ENCODE data around the gene C2orf66. TPM values are rescaled to one million over a fixed set of nuclear protein-coding genes. Genes with fewer than 3 reads are reported as not detected.

C2orf66 gene
- not detected for total RNA-seq

- DNase-seq, result no peak
- CTCF ChIA-PET, result no interaction called here
- H3K4me1 Mint-ChIP-seq (ENCODE audit: low read depth), result no peaks in the 10 kb centered on the region
- intact Hi-C loops (cut with micrococcal nuclease), result no loop called here
- H3K36me3 Mint-ChIP-seq, result no peaks in the 10 kb centered on the region
- no peak within 1 kb of the TSS for H3K27ac Mint-ChIP-seq
- no peak within 1 kb of the TSS for H3K4me3 Mint-ChIP-seq
- H3K27me3 Mint-ChIP-seq, result peaks cover 28% of the 10 kb centered on the region
- no peaks in the 10 kb centered on the region for H3K9me3 Mint-ChIP-seq
- POLR2A ChIA-PET, result no interaction called here
These were observed at the start of gene C2orf66 for GRCh38 chr2:196809260-196809659. TSS of gene C2orf66 (minus strand) at chr2:196809355. CDS start at chr2:196809336, 19 bp downstream.

GRCh38 chr2:196854629-196855028 lies 45.5 kb upstream of the C2orf66 start:
- intact Hi-C loops (cut with micrococcal nuclease), result no loop called here
- Mint-ChIP-seq H3K4me3 (no peak overlapping the region), H3K9me3 (peaks cover 7% of the 10 kb centered on the region), H3K27ac (no peak overlapping the region), H3K4me1 (ENCODE audit: low read depth) (no peaks in the 10 kb centered on the region), H3K27me3 (no peaks in the 10 kb centered on the region), H3K36me3 (peaks cover 28% of the 10 kb centered on the region)
- DNase-seq, result no peak
- CTCF ChIA-PET, result no interaction called here
- POLR2A ChIA-PET, result no interaction called here

- no peak for DNase-seq
- intact Hi-C loops (cut with micrococcal nuclease), result no loop called here
- H3K4me1 Mint-ChIP-seq (ENCODE audit: low read depth), result no peaks in the 10 kb centered on the region
- ChIA-PET CTCF (interaction anchor here (0.7 kb wide), 1 partner anchor 315 kb away, joined by 3 read pairs; no protein-coding TSS in a partner anchor), POLR2A (no interaction called here)
- no peak overlapping the region for H3K27ac Mint-ChIP-seq
- H3K4me3 Mint-ChIP-seq, result no peak overlapping the region
- peaks cover 17% of the 10 kb centered on the region for H3K36me3 Mint-ChIP-seq
- no peaks in the 10 kb centered on the region for H3K27me3 Mint-ChIP-seq
- H3K9me3 Mint-ChIP-seq, result no peaks in the 10 kb centered on the region
These were observed 44.3 kb upstream of the C2orf66 start for GRCh38 chr2:196853301-196854087.

- intact Hi-C loops (cut with micrococcal nuclease), result no loop called here
- Mint-ChIP-seq H3K9me3 (no peaks in the 10 kb centered on the region), H3K27me3 (no peaks in the 10 kb centered on the region), H3K36me3 (peaks cover 13% of the 10 kb centered on the region), H3K4me1 (ENCODE audit: low read depth) (no peaks in the 10 kb centered on the region), H3K4me3 (no peak overlapping the region), H3K27ac (no peak overlapping the region)
- no peak for DNase-seq
- CTCF ChIA-PET, result no interaction called here
- POLR2A ChIA-PET, result no interaction called here
These were observed 41.9 kb upstream of the C2orf66 start for GRCh38 chr2:196851088-196851487.

- intact Hi-C loops (cut with micrococcal nuclease), result no loop called here
- DNase-seq, result no peak
- Mint-ChIP-seq H3K27ac (no peak overlapping the region), H3K27me3 (no peaks in the 10 kb centered on the region), H3K4me3 (no peak overlapping the region), H3K9me3 (no peaks in the 10 kb centered on the region), H3K4me1 (ENCODE audit: low read depth) (no peaks in the 10 kb centered on the region), H3K36me3 (peaks cover 19% of the 10 kb centered on the region)
- ChIA-PET CTCF (no interaction called here), POLR2A (no interaction called here)
These were observed 40.7 kb upstream of the C2orf66 start for GRCh38 chr2:196849895-196850294.

GRCh38 chr2:196846295-196846694 lies 37.1 kb upstream of the C2orf66 start:
- intact Hi-C loops (cut with micrococcal nuclease), result no loop called here
- no peaks in the 10 kb centered on the region for H3K27me3 Mint-ChIP-seq
- H3K4me3 Mint-ChIP-seq, result no peak overlapping the region
- no peaks in the 10 kb centered on the region for H3K9me3 Mint-ChIP-seq
- H3K4me1 Mint-ChIP-seq (ENCODE audit: low read depth), result no peaks in the 10 kb centered on the region
- H3K27ac Mint-ChIP-seq, result no peak overlapping the region
- H3K36me3 Mint-ChIP-seq, result peaks cover 22% of the 10 kb centered on the region
- DNase-seq, result no peak
- CTCF ChIA-PET, result interaction anchor here (1.5 kb wide), 1 partner anchor 11 kb away, joined by 3 read pairs; no protein-coding TSS in a partner anchor
- POLR2A ChIA-PET, result no interaction called here

GRCh38 chr2:196845371-196845770 lies 36.2 kb upstream of the C2orf66 start:
- no peaks in the 10 kb centered on the region for H3K9me3 Mint-ChIP-seq
- H3K4me3 Mint-ChIP-seq, result no peak overlapping the region
- POLR2A ChIA-PET, result no interaction called here
- intact Hi-C loops (cut with micrococcal nuclease), result no loop called here
- H3K36me3 Mint-ChIP-seq, result peaks cover 26% of the 10 kb centered on the region
- CTCF ChIA-PET, result interaction anchor here (1.5 kb wide), 1 partner anchor 11 kb away, joined by 3 read pairs; no protein-coding TSS in a partner anchor
- H3K4me1 Mint-ChIP-seq (ENCODE audit: low read depth), result no peaks in the 10 kb centered on the region
- no peak for DNase-seq
- no peaks in the 10 kb centered on the region for H3K27me3 Mint-ChIP-seq
- H3K27ac Mint-ChIP-seq, result no peak overlapping the region

- H3K4me1 Mint-ChIP-seq (ENCODE audit: low read depth), result no peaks in the 10 kb centered on the region
- H3K9me3 Mint-ChIP-seq, result no peaks in the 10 kb centered on the region
- ChIA-PET CTCF (no interaction called here), POLR2A (no interaction called here)
- H3K4me3 Mint-ChIP-seq, result no peak overlapping the region
- H3K27ac Mint-ChIP-seq, result no peak overlapping the region
- no peak for DNase-seq
- H3K36me3 Mint-ChIP-seq, result peaks cover 25% of the 10 kb centered on the region
- intact Hi-C loops (cut with micrococcal nuclease), result no loop called here
- H3K27me3 Mint-ChIP-seq, result no peaks in the 10 kb centered on the region
These were observed 31.0 kb upstream of the C2orf66 start for GRCh38 chr2:196840171-196840570.

- DNase-seq, result no peak
- Mint-ChIP-seq H3K36me3 (peaks cover 25% of the 10 kb centered on the region), H3K4me3 (no peak overlapping the region), H3K9me3 (no peaks in the 10 kb centered on the region), H3K27me3 (no peaks in the 10 kb centered on the region), H3K27ac (no peak overlapping the region), H3K4me1 (ENCODE audit: low read depth) (no peaks in the 10 kb centered on the region)
- ChIA-PET CTCF (no interaction called here), POLR2A (no interaction called here)
- intact Hi-C loops (cut with micrococcal nuclease), result no loop called here
These were observed 30.4 kb upstream of the C2orf66 start for GRCh38 chr2:196839574-196839973.

GRCh38 chr2:196836440-196836839 lies 27.3 kb upstream of the C2orf66 start:
- H3K9me3 Mint-ChIP-seq, result no peaks in the 10 kb centered on the region
- H3K27ac Mint-ChIP-seq, result no peak overlapping the region
- H3K27me3 Mint-ChIP-seq, result no peaks in the 10 kb centered on the region
- POLR2A ChIA-PET, result no interaction called here
- H3K36me3 Mint-ChIP-seq, result peaks cover 21% of the 10 kb centered on the region
- DNase-seq, result no peak
- CTCF ChIA-PET, result no interaction called here
- intact Hi-C loops (cut with micrococcal nuclease), result no loop called here
- no peak overlapping the region for H3K4me3 Mint-ChIP-seq
- no peaks in the 10 kb centered on the region for H3K4me1 Mint-ChIP-seq (ENCODE audit: low read depth)

GRCh38 chr2:196830701-196831100 lies 21.5 kb upstream of the C2orf66 start:
- intact Hi-C loops (cut with micrococcal nuclease), result no loop called here
- Mint-ChIP-seq H3K27me3 (no peaks in the 10 kb centered on the region), H3K9me3 (no peaks in the 10 kb centered on the region), H3K27ac (no peak overlapping the region), H3K36me3 (peaks cover 1% of the 10 kb centered on the region), H3K4me3 (no peak overlapping the region), H3K4me1 (ENCODE audit: low read depth) (peaks cover 2% of the 10 kb centered on the region)
- no peak for DNase-seq
- ChIA-PET CTCF (no interaction called here), POLR2A (no interaction called here)

- ChIA-PET CTCF (interaction anchor here (0.6 kb wide), 1 partner anchor 63 kb away, joined by 3 read pairs; no protein-coding TSS in a partner anchor), POLR2A (no interaction called here)
- peaks cover 1% of the 10 kb centered on the region for H3K36me3 Mint-ChIP-seq
- peaks cover 2% of the 10 kb centered on the region for H3K4me1 Mint-ChIP-seq (ENCODE audit: low read depth)
- no peak overlapping the region for H3K4me3 Mint-ChIP-seq
- H3K9me3 Mint-ChIP-seq, result no peaks in the 10 kb centered on the region
- no peaks in the 10 kb centered on the region for H3K27me3 Mint-ChIP-seq
- intact Hi-C loops (cut with micrococcal nuclease), result no loop called here
- no peak for DNase-seq
- H3K27ac Mint-ChIP-seq, result no peak overlapping the region
These were observed 18.2 kb upstream of the C2orf66 start for GRCh38 chr2:196827356-196827755.

GRCh38 chr2:196823750-196824522 lies 14.8 kb upstream of the C2orf66 start:
- no peaks in the 10 kb centered on the region for H3K36me3 Mint-ChIP-seq
- CTCF ChIA-PET, result no interaction called here
- no peak overlapping the region for H3K27ac Mint-ChIP-seq
- H3K9me3 Mint-ChIP-seq, result no peaks in the 10 kb centered on the region
- no peak overlapping the region for H3K4me3 Mint-ChIP-seq
- peaks cover 6% of the 10 kb centered on the region for H3K27me3 Mint-ChIP-seq
- DNase-seq, result no peak
- POLR2A ChIA-PET, result no interaction called here
- intact Hi-C loops (cut with micrococcal nuclease), result no loop called here
- H3K4me1 Mint-ChIP-seq (ENCODE audit: low read depth), result peaks cover 2% of the 10 kb centered on the region
